Left colon (tissue), 2 donors: ENCODE data around the gene ZBTB9. TPM values are rescaled to one million over a fixed set of nuclear protein-coding genes. Genes with fewer than 3 reads are reported as not detected.
A peak's percentile ranks its signal among the peaks of the same experiment; 100 is the strongest.

Experiments used
- ATAC-seq: fragments of 200-7000 bp; cut with Tn5 transposase; one replicate; pipeline ENCODE4 v1.9.1; 2020; ENCODE audit warnings: mild to moderate bottlenecking, moderate library complexity
- DNase-seq, 2 donors: peaks; one replicate each; pipeline ENCODE4 v3.0.0-alpha.2; 2020
- intact Hi-C, 2 donors: fragments of 100-400 bp; cut with DNase I in 1 of 2; cut with micrococcal nuclease in 1 of 2; formaldehyde crosslinking; loops; one replicate each; pipeline versions ENCODE4 v1.11.2 to v1.14.0; 2022; cut with DNase I, micrococcal nuclease
- long read RNA-seq: library from polyadenylated mRNA; unstranded; transcript quantifications from one replicate; pipeline ENCODE4 v2.0.0, GENCODE V29; 2021
- total RNA-seq, 2 donors: library from RNA; stranded (reverse); fragmentation: NEBNext Ultra II Directional; extraction: Animal tissue kit (Norgen Biotek cat#: 25700); gene quantifications; one replicate each; pipeline ENCODE4 v1.2.1, GENCODE V29; 2021
- donor health status: DM: no; HTN: no; CAD: no.
- donor health status: DM: yes; HTN: yes; CAD: no.

The ZBTB9 gene
- total RNA-seq: 1 to 10 TPM; 3.9 to 7.9 TPM
- long read RNA-seq, transcript ZBTB9-201 (2 exons, 2,716 nt): major isoform, 9 of 14 reads
- long read RNA-seq, partial matches to known transcripts: 0 of 14 reads
- long read RNA-seq, other reads (novel, unspliced or antisense): 5 of 14 reads

- peak; percentile 97 to 98 for DNase-seq
- ATAC-seq: peak; percentile 99
- intact Hi-C loops: loop anchor here in 1 of 2 donors (10.0 kb wide), 1 partner anchor 69 kb away; no protein-coding TSS in a partner anchor
These were observed at the start of gene ZBTB9 for GRCh38 chr6:33454009-33454946. Gene ZBTB9 (plus strand): TSS chr6:33454576. CDS start chr6:33455101, 525 bp downstream.

- DNase-seq (no peak), ATAC-seq (no peak)
- intact Hi-C loops: no loop called here
These were observed 49.5 kb upstream of the ZBTB9 start for GRCh38 chr6:33404884-33405283.

GRCh38 chr6:33405386-33405940 lies 48.9 kb upstream of the ZBTB9 start:
- DNase-seq (no peak), ATAC-seq (no peak)
- intact Hi-C loops: no loop called here

GRCh38 chr6:33406126-33406525 lies 48.2 kb upstream of the ZBTB9 start:
- no peak for DNase-seq
- ATAC-seq: no peak
- intact Hi-C loops: no loop called here

GRCh38 chr6:33407132-33407718 lies 47.2 kb upstream of the ZBTB9 start:
- DNase-seq: no peak
- intact Hi-C loops: no loop called here

GRCh38 chr6:33410050-33410710 lies 44.2 kb upstream of the ZBTB9 start:
- peak; percentile 86 for ATAC-seq
- DNase-seq: peak; percentile 97 to 98
- intact Hi-C loops: no loop called here

More at GRCh38 chr6:33407132-33407718, 47.2 kb upstream of the ZBTB9 start:
- ATAC-seq: no peak

- peak; percentile 64 for ATAC-seq
- intact Hi-C loops: no loop called here
These were observed 43.4 kb upstream of the ZBTB9 start, which contains the start of gene PHF1 for GRCh38 chr6:33410711-33411631. Gene PHF1 (plus strand): TSS chr6:33411014. CDS start chr6:33412264, 1,250 bp downstream.

GRCh38 chr6:33411632-33412005 lies 42.8 kb upstream of the ZBTB9 start:
- no peak for DNase-seq
- intact Hi-C loops: no loop called here
- no peak for ATAC-seq

More at GRCh38 chr6:33410711-33411631, 43.4 kb upstream of the ZBTB9 start, which contains the start of gene PHF1:
- DNase-seq: peak in 1 of 2 donors; percentile 73

- DNase-seq (no peak), ATAC-seq (no peak)
- intact Hi-C loops: no loop called here
These were observed 42.0 kb upstream of the ZBTB9 start for GRCh38 chr6:33412140-33413009.

- no peak for DNase-seq
- intact Hi-C loops: no loop called here
- ATAC-seq: no peak
These were observed 40.9 kb upstream of the ZBTB9 start for GRCh38 chr6:33413241-33414120.

GRCh38 chr6:33414592-33415271 lies 39.6 kb upstream of the ZBTB9 start:
- intact Hi-C loops: no loop called here
- DNase-seq (no peak), ATAC-seq (no peak)

- intact Hi-C loops: no loop called here
- ATAC-seq (no peak), DNase-seq (no peak)
These were observed 38.5 kb upstream of the ZBTB9 start for GRCh38 chr6:33415831-33416230.

- DNase-seq (no peak), ATAC-seq (no peak)
- intact Hi-C loops: no loop called here
These were observed 37.8 kb upstream of the ZBTB9 start for GRCh38 chr6:33416386-33417127.

- intact Hi-C loops: no loop called here
- DNase-seq (peak in 1 of 2 donors; percentile 45), ATAC-seq (peak; percentile 0)
These were observed 37.1 kb upstream of the ZBTB9 start for GRCh38 chr6:33417128-33417902.
